ENCODE data around the gene SLC35F6.
"Not testable (repeated sequence)": the region's sequence is repeated elsewhere in the genome, so short reads cannot be mapped to it uniquely, and the experiment has no call there.

Gene SLC35F6

GRCh38 chr2:26731714-26732113, 32.4 kb upstream of the SLC35F6 start:
- DNase-seq = no peak

GRCh38 chr2:26732446-26732845, 31.6 kb upstream of the SLC35F6 start:
- DNase-seq = no peak

GRCh38 chr2:26733413-26733812, 30.7 kb upstream of the SLC35F6 start:
- no peak for DNase-seq

GRCh38 chr2:26735097-26735496, 29.0 kb upstream of the SLC35F6 start:
- DNase-seq = no peak

- DNase-seq = no peak
Measured at GRCh38 chr2:26735883-26736588, 28.0 kb upstream of the SLC35F6 start.

- no peak for DNase-seq
Measured at GRCh38 chr2:26737221-26737620, 26.9 kb upstream of the SLC35F6 start.

- DNase-seq = no peak
Measured at GRCh38 chr2:26738481-26738880, 25.6 kb upstream of the SLC35F6 start.

- no peak for DNase-seq
Measured at GRCh38 chr2:26739514-26739913, 24.6 kb upstream of the SLC35F6 start.

GRCh38 chr2:26740346-26740745, 23.7 kb upstream of the SLC35F6 start:
- DNase-seq = no peak

- no peak for DNase-seq
Measured at GRCh38 chr2:26740890-26741302, 23.2 kb upstream of the SLC35F6 start.

GRCh38 chr2:26742048-26742770, 21.9 kb upstream of the SLC35F6 start:
- DNase-seq = no peak

- no peak for DNase-seq
Measured at GRCh38 chr2:26743852-26744251, 20.2 kb upstream of the SLC35F6 start.

GRCh38 chr2:26744953-26745352, 19.1 kb upstream of the SLC35F6 start:
- no peak for DNase-seq

GRCh38 chr2:26745609-26746327, 18.3 kb upstream of the SLC35F6 start:
- DNase-seq = peak; percentile 54

- no peak for DNase-seq
Measured at GRCh38 chr2:26746934-26747333, 17.1 kb upstream of the SLC35F6 start.

- not testable (repeated sequence) for DNase-seq
Measured at GRCh38 chr2:26749787-26750420, 14.2 kb upstream of the SLC35F6 start.

- not testable (repeated sequence) for DNase-seq
Measured at GRCh38 chr2:26750467-26750866, 13.6 kb upstream of the SLC35F6 start.

- DNase-seq = no peak
Measured at GRCh38 chr2:26752656-26753055, 11.4 kb upstream of the SLC35F6 start.

- DNase-seq = no peak
Measured at GRCh38 chr2:26754539-26754938, 9.5 kb upstream of the SLC35F6 start.

- no peak for DNase-seq
Measured at GRCh38 chr2:26754972-26755670, 9.0 kb upstream of the SLC35F6 start.

- DNase-seq = no peak
Measured at GRCh38 chr2:26756337-26756736, 7.7 kb upstream of the SLC35F6 start.

GRCh38 chr2:26757873-26758789, 6.0 kb upstream of the SLC35F6 start:
- DNase-seq = no peak

All from NCI-H774 (cell line).